Measurements from ENCODE around the gene DLG5.

DLG5 gene

DNA sequence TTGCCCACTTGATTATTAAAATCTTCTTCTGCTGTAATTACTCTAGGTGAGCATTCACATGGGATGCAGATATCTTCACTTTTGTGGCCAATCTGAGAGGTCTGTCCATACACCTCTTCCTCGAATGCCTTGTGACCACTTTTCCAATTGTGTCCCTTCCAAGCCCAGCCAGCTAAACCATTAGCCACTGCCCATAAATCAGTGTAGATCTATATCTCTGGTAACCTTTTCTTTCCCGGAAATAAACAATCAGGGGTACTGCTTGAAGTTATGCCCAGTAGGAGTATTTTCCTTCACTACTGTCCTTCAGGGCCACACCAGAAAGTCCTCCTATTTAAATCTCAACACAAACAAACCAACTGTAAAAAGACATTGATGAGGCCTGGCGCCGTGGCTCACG, 184.4 kb downstream of the DLG5 start:
- DNase-seq: no peak

DNA sequence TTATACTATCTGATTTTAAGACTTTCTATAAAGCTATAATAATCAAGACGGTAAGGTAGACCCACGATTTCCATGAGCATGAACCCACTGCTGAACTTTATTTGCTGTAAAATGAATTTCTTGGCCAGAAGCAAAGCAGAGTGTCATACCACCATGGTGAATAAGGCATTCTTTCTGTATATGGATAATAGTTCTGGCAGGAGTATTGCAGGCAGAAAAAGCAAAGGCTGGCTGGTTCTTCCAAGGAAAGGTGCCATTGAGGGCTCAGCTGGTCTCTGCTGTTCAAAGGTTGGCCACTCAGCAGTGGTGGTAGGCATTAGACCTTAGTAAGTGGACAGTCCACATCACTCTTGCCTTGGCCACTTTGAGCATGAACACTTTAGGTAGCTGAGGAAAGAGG, 184.8 kb downstream of the DLG5 start:
- no peak for DNase-seq
